HG03139 (cell line): ENCODE results near the gene RBMS3.
"Not testable (repeated sequence)": the region's sequence is repeated elsewhere in the genome, so short reads cannot be mapped to it uniquely, and the experiment has no call there.

Experiments used
- ATAC-seq: cut with Tn5 transposase; IDR thresholded peaks from one replicate; pipeline ENCODE4 v1.9.1; 2021; ENCODE audit not compliant: unreplicated experiment

The RBMS3 gene

DNA sequence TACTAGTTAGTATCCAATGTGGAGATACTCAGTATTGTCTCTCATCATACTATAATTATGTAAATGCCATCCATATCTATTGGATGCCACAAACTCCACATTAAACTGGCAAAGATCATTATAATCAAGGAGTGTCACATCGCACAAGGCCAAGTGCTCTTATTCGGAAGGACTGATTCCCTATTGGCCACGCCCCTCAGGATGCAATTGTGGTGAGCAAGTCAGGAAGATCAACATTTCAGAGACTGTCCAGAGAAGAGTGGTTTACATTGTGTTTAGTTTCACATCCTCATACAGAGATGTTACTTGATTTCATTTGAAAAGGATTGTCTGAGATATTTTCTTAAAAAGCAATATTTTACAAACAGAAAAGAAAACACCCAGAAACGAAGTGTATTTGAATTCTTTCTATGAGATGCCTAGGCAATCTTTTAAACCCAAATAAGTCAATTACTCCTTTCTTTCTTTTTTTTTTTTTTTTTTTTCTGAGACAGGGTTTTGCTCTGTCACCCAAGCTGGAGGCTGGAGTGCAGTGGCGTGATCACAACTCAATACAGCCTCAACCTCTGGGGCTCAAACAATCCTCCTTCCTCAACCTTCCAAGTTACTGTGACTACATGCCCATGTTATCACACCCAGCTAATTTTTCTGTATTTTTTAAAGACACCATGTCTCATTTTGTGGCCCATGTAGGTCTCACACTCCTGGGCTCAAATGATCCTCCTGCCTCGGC lies 369.1 kb downstream of the RBMS3 start:
- peak; percentile 77 for ATAC-seq

DNA sequence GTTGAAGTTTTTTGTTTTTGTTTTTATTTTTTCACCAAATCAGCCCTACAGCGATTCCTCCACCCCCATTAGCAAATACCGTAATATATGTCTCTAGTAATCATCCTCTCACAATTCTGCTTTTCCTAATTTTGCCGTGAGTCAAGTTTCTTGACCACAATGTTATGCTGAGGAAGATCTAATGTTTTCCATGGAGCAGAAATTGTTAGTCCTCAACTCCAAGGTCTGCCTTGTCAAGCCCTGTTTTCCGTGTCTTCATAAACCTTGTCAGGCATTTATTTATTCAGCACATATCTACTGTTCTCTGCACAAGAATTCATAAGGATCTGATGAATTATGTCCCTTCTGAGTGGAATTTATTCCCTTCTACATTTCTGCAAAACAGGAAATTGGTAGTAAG lies 372.8 kb downstream of the RBMS3 start:
- no peak for ATAC-seq

DNA sequence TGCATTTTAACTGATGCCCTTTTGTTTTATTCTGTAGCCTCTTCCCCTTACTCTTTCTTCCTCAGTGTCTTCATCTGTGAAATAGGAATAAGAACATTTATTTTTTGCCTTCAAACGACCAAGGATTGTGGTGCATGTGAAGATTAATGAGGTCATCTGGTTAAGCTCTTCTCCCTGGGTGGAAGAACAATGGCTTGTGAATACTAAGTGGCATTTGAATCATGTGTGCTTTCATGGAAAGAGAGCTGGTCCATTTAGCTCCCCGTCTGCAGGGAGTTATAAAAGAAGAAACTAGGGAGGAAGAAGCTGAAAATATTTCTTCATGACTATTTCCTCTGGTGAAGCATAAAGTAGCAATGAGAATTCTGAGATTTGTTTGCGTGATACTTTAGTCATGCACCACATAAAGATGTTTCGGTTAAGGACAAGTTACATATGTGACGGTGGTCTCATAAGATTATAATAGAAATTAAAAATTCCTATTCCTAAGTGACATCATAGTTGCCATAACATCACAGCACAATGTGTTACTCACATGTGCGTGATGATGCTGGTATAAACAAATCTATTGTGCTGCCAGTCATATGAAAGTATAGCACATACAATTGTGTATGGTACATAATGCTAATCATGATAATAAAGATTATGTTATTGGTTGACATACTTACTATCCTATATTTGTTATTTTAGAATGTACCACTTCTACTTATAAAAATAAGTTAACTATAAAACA lies 374.3 kb downstream of the RBMS3 start:
- no peak for ATAC-seq

DNA sequence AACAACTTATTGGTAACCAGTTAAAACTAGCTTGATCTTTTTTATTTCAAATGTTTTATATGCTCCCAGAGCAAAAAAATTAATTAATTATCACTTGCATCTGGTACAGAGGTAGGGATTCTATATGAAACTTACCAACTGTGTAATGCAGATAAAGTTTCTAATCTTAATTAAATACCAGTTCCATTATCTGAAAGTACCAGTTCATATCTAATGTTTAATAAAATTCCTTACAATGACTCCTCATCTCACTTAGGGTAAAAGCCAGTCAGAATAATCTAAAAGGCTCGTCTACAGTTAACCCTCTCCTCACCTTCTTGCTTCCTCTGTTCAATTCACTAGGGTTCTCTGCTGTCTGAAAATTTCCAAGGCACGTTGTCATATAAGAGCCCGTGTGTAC lies 384.8 kb downstream of the RBMS3 start:
- no peak for ATAC-seq

DNA sequence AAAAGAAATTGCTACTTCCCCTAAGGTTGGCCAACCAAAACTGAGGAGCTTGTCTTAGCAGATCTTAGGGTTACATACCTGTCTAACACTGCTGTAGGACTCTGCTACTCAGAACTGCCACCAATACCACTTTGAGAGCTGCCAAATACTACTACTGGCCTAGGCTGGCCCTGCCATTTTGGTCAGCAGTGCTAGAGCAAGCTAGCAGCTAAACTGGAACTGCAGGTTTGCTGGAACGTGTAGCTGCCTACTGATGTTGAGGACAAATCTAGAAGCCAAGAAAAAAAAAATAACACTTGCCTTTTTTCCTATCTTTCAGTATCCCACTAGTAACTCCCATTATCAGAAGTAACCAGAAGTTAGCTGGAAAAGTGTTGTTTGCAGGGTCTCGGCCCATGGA lies 387.4 kb downstream of the RBMS3 start:
- ATAC-seq, result no peak

DNA sequence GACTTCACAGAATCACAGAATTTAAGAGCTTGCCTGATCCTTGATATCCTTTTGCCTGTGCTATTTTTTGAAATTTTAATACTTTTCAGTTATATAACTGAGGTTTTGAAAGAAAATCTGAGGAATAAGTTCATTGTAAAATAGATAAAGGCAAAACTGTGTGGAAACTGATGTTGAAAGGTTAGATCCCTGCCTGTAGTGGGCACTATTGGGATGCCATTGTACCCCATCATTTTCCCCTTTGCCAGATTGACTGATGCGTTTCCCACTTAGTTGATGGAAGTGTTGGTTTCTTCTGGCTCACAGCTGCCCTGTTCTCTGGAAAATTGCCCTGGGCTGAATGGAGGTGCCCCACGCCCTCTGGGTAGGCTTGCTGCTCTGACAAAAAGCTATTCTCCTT lies 387.9 kb downstream of the RBMS3 start:
- ATAC-seq, result no peak

DNA sequence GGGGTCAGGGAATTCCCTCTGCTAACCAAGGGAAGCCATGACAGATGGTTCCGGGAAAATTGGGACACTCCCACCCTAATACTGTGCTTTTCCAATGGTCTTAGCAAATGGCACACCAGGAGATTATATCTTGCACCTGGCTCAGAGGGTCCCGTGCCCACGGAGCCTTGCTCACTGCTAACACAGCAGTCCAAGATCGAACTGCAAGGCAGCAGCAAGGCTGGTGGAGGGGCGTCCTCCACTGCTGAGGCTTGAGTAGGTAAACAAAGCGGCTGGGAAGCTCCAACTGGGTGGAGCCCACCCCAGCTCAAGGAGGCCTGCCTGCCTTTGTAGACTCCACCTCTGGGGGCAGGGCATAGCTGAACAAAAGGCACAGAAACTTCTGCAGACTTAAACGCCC lies 389.6 kb downstream of the RBMS3 start:
- ATAC-seq, result not testable (repeated sequence)

DNA sequence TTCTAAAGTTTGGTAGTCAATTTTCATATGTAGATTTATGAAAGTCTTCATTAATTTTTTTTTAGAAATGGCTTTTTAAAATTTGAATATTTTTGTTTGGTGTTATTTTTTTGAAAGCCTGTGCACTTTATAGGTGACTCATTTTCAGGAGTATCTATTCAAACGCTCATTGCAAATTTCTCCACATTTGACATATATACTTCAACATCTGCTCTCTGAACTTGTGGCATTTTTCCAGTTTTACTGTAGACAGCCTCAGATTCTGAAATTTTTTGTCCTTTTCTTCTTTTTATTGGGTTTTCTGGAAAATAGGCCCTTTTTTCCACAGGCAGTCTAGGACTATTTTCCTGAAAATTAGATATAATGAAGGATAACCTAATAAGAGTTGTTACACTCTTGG lies 396.6 kb downstream of the RBMS3 start:
- no peak for ATAC-seq

DNA sequence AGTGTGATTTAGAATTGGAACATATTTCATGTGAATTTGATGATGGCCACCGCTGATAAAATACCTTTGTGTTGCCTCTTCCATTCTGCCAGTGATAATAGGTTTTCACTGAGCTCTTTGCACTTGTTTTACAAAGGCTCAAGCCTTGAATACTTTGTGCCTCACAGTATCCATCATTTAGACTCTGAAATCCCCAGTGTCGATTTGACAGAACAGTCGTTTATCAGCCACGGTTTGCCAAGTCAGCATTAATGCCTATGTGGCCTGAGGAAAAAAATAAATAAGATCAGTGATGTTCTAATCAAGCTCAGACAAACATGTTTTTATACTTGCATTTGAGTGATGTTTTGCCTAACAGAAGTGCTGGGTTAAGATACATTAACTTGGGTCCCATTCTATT lies 399.1 kb downstream of the RBMS3 start:
- ATAC-seq, result no peak

DNA sequence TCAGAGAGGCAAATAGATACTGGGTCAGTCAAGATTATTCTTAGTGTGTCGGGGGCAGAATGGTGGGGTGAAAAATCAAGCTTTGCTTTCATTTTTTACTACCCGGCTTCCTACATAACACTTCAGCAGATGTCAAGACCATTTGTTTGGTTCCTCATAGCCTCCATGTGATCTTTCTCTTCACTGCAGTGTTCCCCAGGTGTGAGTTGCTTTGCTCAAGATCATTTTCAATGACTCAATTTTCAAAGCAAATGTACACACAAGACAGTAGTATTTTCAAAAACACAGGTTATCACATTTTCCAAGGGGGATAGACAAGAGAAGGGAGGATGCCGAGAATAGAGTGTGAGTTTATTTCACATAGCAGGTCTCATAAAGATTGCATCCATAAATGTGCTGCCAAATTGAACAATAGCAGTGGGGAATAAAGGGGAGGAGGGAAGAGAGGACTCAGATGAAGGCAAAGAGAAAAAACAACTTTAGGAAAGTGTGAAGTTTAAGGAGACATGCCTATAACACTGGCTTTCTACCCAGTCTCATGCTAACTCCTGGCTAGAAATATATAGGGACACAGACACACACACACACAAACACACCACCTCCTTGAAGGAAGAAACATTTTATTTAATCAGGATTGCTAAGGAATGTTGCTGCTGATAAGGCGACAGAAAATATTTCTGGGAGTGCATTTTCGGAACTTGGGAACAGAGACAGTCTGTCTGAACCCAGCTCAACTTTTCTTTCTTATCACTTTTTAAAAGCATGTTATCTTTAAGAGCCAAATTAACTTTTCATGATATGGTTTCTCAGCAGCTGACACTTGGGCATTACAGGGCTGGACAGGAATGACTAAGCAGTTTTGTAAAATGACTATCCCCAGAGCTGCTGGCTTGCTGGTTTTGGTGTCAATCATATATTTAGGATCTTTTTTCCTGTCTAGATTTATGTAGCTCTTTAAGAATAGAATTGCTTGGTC lies 402.4 kb downstream of the RBMS3 start:
- ATAC-seq, result peak; percentile 53

DNA sequence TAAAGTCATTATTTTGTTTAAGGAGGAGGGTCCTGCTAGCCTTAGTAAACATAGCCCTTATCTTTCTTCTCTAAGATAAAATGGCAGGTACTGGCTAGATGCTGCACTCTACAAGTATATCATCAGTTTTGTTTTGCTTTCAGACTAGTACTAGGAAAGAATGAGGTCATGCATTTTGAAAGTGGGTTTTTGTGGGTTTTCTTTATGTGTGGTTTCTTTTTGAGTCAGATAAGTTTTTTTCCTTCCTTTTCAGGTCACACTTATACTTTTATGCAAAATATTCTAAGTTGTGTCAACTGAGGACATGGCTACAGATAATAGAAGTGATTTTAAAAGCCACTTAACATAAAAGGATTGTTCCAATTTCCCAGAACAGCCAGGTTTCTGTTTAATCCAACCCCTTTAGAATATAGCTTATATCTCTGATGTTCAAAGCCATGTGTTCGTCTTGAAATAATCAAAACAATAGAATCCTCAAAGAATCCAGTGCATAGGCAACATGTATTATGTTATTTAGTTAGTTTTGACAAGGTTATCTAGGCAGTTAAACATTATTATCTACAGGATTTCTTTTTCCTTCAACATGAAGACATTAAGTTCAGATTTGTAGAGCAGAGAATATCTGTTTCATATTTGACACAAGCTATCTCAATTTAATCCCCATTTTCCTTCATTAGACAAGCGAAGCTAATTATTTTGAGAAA lies 406.2 kb downstream of the RBMS3 start:
- peak; percentile 93 for ATAC-seq

DNA sequence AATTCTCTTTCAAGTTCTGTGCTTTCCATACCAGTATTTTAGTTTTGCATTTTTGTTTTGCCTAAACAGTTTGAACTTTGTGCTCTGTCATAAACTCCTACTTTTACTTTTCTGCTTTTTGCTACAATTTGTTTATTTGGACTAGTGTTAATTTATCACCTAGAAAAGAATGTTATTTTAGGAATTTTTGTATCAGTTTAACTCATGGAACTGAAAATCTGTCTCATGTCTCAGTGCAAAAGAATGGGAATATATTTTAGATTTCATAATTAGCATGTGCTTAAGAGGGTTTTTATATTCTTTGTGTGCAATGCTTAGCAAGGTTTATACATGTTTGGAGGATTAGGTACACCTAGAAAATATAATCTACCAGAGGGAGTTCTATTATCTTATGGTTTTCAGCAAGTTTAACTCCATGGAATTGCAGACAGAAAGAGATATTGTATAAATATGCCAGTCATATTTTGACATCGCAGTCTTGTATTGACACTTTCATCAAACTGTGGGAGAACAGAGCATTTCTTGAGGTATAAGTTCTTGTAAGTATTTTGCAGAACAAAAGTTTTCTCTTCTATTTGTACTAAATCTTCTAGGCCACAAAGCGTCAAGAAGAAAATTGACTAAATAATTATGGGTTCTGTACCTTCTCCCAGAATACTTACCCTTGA lies 409.9 kb downstream of the RBMS3 start:
- ATAC-seq, result no peak

DNA sequence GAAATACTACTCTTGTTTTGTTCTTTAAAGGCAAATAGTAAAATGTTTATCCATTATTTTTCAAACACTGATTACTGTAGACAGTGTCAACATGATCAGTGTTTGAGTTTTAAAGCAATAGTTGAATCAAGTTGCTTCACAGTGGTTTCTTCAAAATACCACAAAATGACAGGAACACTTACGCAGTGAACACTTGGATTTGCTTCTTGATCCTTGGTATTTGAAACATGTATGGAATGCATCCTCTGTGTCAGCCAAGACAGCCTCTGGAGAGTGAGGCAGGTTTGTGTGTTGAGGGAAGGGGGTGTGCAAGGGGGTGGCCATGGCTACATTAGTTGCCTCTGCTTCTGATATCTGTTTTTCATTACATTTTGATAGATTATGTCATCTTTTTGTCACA lies 413.0 kb downstream of the RBMS3 start:
- ATAC-seq, result no peak

DNA sequence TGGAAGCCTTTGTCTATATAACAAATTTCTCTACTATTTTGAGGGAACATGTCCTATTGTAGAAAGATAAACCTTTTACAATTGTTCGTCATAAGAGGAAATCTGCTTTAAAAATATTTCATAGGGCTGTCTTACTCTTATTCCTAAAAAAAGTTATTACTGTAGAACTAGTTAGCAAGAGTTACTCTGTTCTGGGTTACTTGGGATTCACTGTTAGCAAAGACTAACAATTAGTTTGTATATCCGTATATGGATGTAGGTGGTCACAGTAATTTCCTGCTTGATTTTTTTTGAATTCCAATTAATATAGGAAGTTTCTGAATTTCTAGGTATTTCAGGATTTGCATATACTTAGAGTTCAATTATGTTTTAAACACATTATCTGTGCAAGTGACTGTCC lies 413.5 kb downstream of the RBMS3 start:
- no peak for ATAC-seq

DNA sequence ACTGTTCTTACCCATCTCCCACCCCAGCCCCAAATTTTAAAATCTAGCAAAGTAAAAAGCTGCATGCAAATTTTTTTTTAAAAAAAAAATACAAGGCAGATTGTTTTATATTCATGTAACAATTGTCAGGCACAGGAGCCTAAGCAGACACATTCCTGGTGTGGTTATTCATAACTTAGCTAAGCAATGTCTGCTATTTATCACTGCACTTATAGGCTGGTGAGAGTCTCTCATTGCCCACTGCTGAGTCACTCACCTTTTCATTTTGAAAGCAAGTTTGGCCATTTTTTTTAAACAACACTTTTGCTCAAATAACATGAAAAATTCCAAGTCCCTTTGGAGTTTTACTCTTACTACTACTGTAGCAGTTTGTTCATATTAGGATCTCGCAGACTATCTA lies 413.9 kb downstream of the RBMS3 start:
- ATAC-seq, result no peak

DNA sequence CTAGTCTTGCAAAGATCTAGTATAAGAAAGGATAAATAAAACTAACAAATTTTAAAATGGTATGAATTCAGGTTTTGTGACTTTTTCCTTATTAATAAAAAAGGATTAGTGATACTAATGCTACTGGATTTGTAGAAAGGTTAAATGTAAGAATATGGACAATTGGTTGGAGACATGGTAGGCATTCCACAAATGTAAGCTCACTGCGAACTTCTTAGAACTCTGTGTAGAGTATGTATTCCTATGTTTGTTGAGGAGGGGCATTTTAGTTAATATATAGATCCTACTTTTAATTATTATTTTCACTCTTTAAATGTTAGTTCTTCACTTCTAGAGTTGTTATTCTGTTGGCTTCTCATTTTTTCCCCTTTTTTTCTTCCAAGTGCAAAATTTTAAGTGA lies 414.3 kb downstream of the RBMS3 start:
- ATAC-seq, result no peak

DNA sequence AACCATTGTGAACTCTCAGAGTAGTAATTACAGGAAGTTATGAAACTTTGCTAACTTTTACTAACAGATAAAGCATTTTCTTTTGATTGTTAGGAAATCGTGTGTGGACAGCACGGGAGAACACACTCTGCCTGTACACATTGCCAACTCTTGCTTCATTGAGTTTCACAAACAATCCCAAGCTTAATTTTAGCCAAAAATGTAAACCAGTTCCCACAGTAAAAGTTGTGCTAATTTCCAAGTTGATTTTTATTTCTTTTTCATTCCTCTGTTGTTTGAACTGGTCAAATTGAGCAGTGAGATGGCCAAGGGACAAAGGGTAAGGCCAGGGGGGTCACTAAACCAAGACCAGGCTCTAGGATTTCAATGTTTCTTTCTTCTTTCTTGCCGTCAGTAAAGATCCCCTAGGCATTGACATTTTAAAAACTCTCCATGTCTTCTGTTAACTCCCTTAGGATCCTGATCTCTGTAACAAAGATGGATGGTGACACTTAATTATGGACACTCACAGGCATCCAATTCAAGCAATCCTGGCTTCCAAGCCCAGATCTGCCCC lies 414.9 kb downstream of the RBMS3 start:
- ATAC-seq, result no peak

DNA sequence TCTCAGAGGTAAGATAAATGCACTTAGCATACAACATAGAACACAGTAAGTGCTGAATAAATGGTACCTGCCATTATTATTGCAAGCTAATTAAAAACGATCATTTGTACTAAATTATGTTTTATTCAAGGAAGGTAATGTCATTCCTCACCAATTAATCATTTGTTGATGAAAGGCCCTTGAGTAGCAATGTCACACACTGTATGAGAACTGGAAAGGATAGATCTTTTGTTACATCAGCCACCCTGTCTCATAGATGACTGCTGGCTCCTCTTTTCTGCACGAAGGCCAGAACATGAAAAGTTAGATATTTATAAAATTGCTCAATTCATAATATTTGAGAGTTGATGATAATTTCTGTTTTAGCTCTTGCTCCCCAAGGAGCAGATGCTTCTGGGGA lies 415.4 kb downstream of the RBMS3 start:
- ATAC-seq, result no peak

DNA sequence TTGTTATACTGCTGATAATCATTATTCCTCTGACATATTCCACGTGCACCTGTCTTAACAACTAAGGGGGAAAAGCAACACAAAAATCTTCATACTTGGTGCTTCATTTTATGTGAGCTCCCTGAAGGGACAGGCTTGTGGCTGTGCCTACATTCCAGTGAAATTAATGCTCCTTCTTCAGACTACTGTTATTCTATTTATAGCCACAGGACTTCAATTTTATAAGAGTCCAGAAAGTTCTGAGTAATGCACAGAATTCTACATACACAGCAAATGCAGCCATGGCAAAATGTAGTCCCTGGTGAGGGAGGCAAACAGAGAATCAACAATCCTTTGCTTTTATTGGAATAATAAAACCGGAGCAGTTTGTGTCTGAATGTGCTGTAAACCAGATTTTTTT lies 417.1 kb downstream of the RBMS3 start:
- no peak for ATAC-seq

DNA sequence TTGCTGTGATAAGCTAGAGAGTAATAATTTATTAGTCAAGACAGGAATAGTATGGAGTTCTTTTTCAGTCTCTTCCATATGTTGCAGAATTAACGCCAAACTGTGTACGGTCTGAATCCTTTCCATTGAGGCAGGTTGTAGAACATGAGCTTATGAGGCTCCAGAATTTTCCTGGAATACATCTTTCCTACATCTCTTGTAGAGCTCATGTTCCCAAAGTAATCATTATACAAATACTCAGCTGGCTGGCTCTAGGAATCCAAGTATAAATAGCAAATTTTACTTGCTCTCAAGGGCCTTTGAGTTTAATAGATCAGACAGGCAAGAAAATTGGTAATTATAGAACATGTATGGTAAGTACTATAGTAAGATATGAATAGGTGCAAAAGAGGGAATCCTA lies 419.4 kb downstream of the RBMS3 start:
- ATAC-seq, result no peak
